GM18502 (cell line): ENCODE data around the gene IGF1R.

Experiments
- ATAC-seq: cut with Tn5 transposase; IDR thresholded peaks from one replicate; pipeline ENCODE4 v1.9.1; 2021; ENCODE audit warnings: mild to moderate bottlenecking; ENCODE audit not compliant: unreplicated experiment, poor library complexity

Gene IGF1R

DNA sequence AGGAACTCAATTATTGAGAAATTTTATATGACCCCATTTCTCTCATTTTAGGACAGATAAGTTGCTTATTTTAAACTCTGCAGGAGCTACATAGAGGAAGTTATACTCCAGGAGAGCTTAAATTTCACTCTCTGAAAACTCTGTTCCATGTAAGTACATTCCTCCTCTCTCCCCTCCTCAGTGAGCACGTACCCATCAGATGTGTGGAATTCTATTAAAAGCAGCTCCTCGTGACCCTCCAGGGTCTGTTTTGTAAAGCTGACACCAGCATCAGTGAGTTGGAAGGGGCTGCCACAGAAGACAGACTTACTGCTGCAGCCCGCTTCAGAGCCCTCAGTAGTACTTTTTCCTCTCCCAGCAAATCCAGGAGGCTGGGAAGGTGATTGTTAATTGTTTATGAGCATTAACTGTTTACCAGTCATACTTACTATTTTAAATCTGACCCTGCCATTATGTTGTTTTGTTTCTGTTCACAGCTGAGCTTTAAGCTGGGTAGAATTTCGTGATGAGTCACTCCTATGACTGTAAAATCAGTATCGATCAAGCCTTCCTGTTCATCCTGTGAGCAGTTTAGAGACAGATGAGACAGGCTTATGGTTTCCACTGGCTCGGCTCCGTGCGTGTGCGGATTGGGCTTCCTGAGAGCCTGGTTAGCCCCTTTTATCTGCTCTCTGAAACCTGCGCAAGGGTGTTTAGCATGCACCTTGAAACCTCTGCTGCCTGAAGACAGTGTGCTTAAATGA, 20.4 kb downstream of the IGF1R start:
- peak; percentile 85 for ATAC-seq

DNA sequence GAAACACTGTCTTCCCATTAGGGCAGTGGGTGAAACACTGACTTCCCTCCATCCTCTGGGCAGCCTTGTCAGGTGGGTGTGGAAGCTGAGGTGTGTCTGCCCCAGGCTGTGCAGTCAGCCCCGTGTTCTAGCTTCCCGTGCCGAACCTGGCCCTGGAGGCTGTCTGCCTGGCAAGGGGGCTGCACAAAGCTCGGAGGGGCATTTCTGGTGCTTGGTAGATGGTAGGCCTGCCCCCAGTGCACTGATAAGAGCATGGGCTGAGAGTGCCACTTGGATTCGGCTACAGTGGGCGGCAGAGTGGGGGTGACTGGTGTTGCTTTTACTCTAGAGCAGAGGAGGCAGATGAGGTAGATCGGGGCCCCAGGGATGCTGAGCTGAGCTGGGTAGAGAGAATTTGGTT, 21.3 kb downstream of the IGF1R start:
- ATAC-seq, result no peak

DNA sequence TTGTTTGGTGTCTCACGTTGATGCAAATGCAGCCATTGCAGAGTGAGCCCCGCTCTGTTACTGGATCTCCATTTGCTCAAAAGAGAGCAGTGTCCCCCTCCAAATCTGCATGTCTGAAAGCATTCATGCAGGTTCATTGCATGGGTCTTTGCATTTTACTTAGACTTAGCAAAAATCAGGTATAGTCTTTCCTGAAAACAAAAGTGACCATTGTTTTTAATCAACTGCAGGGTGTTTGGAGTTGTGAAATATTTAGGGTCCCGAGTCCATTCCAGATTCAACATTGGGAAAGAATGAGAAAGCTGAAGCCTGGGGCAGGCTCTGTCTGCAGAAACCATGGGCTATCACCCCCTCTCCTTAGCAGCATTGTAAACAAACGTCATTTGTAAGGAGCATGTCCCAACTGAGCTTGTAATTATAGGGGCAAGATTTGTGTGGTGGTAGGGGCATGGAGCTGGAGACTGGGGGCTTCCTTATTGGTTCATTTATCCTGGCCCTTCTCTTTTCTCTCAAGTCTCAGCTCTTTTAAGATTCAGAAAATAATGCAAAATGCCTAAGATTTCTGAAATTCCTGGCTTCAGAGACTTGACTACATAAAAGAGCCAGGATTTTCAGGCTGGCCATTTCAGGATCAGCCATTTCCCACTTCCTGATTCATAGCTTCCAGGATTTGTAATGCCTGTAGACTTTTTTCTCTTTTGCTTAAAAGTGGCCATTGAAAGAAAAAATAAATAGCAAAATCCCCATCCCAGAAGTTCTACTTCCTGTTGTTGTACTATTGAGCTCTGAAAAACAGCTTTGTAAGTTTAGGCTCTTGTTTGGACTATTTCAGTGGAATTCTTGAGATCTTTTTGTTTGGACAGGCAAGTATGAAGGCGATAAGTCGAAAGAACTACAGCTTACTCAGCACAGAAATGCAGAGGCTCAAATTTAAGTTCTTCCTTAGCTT, 23.0 kb downstream of the IGF1R start:
- no peak for ATAC-seq

DNA sequence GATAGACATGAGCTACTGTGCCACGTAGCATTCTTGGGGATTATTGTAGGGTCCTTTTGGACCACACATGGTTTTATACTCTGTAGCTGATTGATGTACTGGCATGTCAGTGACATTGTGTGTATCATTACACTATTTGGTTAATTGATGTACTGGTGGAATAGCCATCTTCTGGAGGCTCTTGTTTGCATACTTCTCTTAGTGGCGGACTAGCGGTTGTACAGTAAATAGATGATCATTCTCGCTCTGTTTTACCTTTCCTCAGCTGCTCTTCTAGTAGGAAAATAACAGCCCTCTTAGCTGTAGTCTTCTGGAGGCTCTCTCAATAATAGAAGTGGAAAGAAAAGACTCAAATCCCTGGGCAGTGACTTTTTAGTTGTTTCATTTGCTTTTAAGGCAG, 24.8 kb downstream of the IGF1R start:
- ATAC-seq, result no peak

DNA sequence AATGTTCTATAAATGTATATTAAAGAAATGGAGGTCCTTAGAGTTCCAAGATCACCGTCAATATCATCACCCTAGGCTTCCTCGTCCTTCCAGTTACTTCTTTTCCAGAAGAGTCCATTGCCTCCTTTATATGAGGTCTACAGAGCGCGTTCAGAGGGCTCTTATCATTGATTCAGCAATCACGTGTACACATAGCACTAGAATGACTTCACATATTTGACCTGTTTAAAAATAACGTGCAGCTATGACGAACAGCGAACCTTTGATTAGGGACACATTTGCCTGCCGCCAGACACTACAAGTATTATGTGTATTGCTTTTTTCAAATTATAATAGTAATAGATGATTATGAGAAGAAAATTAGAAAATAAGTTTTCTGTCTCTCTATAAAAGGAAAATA, 26.0 kb downstream of the IGF1R start:
- no peak for ATAC-seq

DNA sequence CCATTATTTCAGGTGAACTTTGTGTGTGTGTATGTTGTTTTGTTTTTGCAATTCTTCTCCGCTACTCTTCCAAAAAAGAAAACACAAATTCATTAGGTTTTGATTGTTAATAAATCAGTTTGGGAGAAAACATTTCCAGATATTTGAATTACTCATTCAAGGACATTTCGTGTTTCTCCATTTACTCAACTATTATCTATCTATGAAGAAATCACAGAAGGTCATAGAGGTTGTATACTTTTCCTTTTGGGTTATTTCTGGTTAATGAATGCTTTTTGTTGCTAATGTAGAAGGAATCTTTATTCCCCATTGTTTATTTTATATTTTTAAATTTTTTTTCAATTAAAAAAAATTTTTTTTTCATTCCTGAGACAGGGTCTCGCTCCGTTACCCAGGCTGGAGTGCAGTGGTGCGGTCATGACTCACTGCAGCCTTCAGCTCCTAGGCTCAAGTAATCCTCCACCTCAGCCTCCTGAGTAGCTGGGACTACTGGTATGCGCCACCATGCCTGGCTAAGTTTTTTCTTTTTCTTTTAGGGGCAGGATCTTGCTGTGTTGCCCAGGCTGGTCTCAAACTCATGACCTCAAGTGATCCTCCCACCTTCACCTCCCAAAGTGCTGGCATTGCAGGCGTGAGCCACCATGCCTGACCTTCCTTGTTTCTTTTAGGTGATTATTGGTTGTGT, 28.4 kb downstream of the IGF1R start:
- no peak for ATAC-seq

DNA sequence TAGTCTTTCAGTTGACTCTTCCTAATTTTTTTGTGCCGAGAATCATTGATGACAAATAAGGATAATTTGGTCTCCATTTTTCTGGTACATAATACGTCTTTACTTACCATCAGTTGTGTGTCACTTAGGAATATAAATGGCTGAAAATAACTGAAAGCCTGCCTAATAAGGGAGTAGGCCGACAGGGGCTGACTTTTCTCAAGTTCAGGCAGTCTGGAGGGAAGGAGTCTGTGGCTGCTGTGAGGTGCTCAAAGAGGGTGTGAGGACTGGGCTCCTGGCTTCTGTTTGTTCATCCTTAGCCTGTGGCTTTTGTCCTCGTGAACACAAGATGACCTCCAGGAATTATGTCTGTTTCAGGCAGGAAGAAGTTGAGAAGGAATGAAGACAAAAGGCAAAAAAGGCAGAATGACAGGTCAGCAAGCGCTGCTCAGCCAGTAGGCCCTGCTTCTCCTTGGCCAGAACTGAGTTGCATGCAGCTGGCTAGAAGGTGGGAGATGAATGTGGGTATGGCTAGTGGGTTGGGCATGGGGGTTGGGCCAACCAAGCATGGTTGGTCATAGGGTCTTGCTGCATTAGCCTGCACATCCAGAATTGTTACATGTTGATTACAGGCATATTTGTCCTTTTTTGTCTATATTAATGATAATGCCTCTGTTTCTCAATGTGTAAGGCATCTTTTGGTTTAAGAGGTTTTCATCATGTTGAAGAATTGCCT, 29.2 kb downstream of the IGF1R start:
- ATAC-seq, result no peak

DNA sequence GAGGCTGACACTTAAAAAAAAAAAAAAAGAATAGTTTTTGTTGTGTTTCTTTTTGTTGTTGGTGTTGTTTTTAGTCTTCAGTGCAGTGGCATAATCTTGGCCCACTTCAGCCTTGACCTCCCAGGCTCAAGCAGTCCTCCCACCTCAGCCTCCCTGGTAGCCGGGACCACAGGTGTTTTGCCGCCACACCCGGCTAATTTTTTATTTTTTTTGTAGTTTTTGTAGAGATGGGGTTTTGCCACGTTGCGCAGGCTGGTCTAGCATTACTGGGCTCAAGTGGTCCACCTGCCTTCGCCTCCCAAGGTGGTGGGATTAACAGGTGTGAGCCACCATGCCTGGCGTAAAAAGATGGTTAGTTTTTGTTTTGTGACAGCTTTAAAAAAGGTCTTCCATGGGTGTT, 30.1 kb downstream of the IGF1R start:
- no peak for ATAC-seq

DNA sequence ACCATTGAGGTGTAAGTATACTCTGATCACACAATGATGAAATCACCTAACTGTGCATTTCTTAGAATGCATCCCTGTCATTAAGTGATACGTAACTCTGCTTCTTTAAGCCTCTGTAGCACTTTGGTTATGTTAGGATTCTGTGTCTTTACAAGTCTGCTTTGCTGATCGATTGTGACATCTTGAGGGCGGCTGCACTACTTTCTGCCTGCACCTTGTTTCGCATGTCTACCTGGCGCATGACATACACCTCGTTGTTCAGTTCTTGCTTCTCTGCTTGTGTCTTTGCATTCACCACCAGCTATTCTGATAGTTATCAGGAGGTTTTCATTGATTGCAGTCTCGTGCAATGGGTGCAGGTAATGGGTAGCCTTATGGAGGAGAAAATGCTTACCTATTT, 32.7 kb downstream of the IGF1R start:
- no peak for ATAC-seq

DNA sequence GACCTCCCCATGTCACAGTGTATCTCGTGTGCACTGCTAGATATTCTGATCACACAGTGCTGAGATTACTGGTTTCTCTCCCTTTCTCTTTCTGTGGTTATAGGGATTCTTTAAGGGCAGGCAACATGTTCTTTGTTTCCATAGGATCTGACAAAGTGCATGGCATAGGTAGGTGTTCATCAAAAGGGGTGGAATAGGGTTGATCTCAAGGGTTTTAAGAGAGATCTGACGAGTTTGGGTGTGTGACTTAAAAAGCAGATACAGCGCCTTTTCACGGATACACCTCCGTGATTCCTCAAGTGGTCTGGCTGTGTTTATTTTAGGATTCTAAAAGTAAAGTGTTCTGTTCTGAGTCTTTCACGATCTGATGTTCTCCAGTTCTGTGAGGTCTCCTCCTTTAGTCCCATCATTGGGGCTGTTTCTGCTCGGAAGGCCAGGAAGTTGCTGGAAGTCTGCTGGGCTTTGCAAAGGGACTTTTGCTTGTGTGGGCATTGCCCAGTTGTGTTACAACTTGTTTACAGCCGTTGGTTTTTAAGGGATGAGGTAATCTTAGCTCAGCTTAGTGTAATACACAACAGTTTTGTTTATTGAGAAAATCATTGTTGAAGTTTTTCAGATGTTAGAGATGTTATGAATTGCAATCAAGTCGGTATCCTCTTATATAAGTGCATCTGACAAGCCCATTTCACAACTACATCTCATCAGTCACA, 34.8 kb downstream of the IGF1R start:
- no peak for ATAC-seq

DNA sequence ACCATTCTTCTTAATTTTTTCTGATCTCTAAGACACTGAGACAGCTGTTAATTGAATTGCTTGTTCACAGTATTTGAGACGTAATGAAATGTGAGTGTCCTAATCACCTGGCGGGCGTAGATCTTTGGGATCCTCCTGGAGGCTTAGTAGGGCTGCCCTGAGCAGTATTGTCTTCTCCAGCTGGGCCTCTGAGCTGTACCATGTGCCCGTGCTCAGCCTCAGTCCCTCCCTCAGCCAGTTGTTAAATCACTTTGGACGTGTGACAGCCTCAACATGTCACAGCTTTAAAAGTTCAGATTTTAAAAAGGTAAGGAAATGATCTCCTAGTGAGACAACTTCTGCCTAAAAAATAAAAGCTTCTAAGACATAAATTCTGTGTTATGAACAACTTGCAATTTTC, 35.5 kb downstream of the IGF1R start:
- ATAC-seq, result no peak

DNA sequence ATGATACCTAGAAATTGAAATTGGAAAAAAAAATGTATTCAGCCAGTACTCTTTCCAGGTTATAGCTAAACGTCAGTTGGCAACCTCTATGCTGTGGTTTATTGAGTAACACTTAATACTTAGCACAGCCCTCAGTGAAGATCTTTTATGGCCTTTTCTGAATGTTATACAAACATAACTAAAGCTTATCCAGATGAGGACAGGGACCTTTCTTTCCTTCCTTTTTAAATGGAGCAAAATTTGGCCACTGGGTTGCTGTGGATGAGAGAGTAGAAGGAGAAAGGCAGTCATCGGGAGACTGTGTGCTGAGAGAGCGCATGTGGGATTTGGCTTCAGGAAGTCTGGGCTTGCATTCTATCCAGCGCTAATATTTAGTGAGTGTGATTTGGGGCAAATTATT, 36.1 kb downstream of the IGF1R start:
- no peak for ATAC-seq

DNA sequence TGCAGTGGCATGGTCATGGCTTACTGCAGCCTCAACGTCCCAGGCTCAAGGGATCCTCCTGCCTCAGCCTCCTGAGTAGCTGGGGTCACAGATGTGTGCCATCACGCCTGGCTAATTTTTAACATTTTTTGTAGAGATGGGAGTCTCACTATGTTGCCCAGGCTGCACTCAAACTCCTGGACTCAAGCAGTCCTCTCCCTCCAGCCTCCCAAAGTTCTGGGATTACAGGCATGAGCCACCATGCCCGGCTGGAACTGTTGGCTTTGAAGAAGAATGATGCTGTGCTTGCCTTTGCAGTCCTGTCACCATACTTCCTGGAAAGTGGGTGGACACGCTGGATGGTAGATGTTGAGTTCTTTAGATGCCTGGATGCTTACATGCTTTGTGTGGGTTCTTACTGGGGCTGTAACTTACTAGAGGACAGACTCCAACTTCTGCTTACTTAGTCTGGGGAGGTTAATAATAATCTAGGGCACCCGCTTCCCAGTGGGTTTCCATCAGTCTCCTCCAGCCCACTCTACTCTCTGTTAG, 36.7 kb downstream of the IGF1R start:
- ATAC-seq, result no peak

DNA sequence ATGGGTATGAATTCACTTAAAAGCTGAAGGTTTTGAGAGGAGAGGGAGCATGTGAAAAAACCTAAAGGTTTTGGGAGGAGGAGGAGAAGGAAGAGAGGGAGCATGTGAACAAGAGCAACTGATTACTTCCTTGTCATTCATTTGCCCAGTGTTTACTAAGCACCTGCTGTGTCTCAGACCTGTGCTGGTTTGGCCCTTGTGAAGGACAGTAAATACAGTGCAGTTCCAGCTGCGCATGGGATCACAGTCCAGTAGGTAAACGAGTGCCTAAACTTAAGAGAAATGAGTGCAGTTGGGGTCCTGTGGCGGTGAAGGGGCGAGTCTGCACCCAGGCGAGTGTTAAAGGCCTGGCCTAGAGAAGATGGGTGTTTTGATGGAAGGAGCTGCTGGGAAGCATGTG, 38.6 kb downstream of the IGF1R start:
- no peak for ATAC-seq

DNA sequence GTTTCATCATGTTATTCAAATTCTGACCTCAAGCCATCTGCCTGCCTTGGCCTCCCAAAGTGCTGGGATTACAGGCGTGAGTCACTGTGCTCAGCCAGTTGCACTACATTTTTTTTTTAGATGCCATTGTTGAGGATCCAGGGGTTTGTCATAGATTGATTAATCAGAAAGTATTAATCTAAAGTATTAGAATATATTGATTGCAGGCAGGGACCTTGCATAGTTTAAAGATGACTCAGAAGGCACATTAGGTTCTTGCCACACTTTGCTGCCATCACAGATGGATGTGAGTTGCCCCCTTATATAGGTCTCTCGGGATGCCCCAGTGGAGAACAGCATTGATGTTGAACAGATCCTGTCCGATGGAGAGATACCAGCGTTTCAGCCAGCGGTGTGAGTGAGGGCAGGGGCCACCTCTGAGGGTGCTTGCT, 41.1 kb downstream of the IGF1R start:
- ATAC-seq, result no peak

DNA sequence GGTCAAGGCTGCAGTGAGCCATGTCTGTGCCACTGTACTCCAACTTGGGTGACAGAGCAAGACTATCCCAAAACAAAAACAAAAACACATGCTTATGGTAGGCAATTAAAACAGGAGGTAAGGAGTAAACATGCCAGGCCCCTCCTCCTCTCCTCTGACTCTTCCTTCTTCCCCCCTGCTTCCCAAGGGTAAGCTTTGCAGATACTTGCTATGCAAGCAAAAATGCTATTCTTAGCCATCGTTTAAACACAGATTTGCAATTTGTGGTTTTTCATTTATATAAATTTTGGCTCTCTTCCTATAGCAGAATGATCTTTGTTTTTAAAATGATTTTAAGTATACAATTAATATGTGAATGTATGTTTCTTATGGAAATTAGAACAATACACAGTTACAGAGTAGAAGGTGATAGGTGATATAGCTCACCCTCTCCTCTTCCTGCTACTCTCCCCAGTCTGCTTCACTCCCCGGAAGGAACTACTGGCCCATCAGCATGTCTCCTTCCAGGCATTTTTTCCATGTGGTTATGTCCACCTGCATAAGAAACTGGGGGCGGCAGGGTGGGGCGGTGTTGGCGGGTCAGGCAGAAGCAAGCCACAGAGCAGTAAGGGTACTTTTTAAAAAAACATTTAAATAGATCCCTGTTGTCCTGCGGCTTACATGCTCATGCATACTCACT, 42.1 kb downstream of the IGF1R start:
- ATAC-seq, result no peak

DNA sequence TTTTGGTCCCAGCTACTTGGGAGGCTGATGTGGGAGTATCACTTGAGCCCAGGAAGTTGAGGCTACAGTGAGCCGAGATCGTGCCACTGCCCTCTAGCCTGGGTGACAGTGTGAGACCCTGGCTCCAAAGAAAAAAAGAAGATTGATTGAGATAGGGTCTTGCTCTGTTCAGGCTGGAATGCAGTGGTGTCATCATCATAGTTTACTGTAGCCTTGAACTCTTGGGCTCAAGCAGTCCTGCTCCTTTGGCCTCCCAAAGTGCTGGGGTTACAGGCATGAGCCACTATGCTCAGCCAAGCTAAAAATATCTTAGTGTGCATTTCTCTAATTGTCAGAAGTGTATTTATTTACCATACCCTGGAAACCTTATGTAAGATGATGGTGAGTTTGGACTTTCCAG, 43.9 kb downstream of the IGF1R start:
- no peak for ATAC-seq

DNA sequence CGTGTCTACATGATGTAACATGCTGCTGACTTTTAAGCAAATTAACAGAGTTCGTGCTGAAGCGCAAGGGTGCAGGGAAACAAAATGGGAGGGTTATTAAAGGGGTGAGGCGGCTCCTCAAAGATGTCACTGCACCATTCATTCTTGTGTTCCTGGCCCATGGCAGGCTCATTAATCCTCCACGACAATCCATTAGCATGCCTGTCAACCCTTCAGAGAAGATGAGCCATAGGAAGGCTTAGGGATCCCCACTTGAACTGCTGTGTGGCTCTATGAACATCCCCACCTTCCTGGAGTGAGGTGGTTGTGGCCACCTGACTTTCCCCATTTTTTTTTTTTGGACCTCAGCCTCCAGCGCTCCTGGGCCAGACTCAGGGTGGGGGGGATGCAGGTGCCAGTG, 45.8 kb downstream of the IGF1R start:
- ATAC-seq, result no peak

DNA sequence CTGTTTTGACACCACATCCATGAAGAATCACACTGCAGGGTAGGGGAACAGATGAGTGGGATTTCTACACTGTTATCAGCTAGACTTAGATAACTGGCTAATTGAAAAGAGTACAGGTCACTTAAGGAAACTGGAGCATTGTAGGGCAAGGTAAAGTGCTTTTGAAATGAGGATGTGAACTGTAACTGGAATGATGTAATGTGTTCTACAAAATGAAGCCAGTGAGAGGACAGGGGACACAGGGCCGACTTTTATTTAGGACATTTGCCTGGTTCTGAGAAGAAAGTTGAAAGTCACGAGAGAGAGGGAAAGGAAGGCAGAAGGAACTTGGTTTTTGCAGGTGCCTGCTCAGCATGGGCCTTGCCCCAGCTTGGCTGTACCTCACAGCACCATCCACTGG, 50.5 kb downstream of the IGF1R start:
- ATAC-seq, result no peak
